Measurements from ENCODE around the gene RAD54L. TPM values are rescaled to one million over a fixed set of nuclear protein-coding genes. Genes with fewer than 3 reads are reported as not detected.

Gene RAD54L
- total and polyA plus RNA-seq, 4 donors, result 0.08 to 8.8 (median 0.51) TPM

GRCh38 chr1:46300673-46301405 is 53.3 kb downstream of the RAD54L start (continued):
- TF ChIP-seq HNF4G (IDR thresholded peaks at IDR 0.05) (no peak), FOXA1 (IDR thresholded peaks at IDR 0.05) (no peak), FOXA2 (IDR thresholded peaks at IDR 0.05) (no peak), GABPA (IDR thresholded peaks at IDR 0.05 in 1 of 2, conservative IDR thresholded peaks at IDR 0.05 in 1 of 2) (no peak)

- peak overlapping the region; percentile 72 to 95 (median 88) for H3K4me3 ChIP-seq (ENCODE audit: low read depth in 1 of 3, low read length in 3 of 3)
- H3K4me1 ChIP-seq (ENCODE audit: control insufficient read depth in 4 of 4, insufficient read depth in 4 of 4, low read length in 3 of 4), result peaks cover 6 to 26% (median 19%) of the 10 kb centered on the region in 4 donors
- H3K9me3 ChIP-seq (ENCODE audit: control insufficient read depth in 4 of 4, low read length in 3 of 4), result no peaks in the 10 kb centered on the region
- 11% methylated on average over 17 of the region's 17 CpGs for WGBS
- H3K27me3 ChIP-seq (ENCODE audit: control insufficient read depth in 4 of 4, insufficient read depth in 4 of 4, low read length in 3 of 4), result no peaks in the 10 kb centered on the region
- peak overlapping the region; percentile 29 to 91 for H3K9ac ChIP-seq (ENCODE audit: low read depth in 1 of 2, low read length in 2 of 2)
- TF ChIP-seq HNF4G (IDR thresholded peaks at IDR 0.05) (no peak), YY1 (IDR thresholded peaks at IDR 0.05) (no peak), RXRA (IDR thresholded peaks at IDR 0.05) (no peak), ATF3 (IDR thresholded peaks at IDR 0.05) (no peak), HNF4A (conservative IDR thresholded peaks at IDR 0.05) (no peak), CTCF (IDR thresholded peaks at IDR 0.05; ENCODE audit: low read depth, low read length, missing input control) (no peak), REST (IDR thresholded peaks at IDR 0.05) (no peak), GABPA (IDR thresholded peaks at IDR 0.05 in 1 of 2, conservative IDR thresholded peaks at IDR 0.05 in 1 of 2) (no peak), JUND (IDR thresholded peaks at IDR 0.05) (no peak), FOXA2 (IDR thresholded peaks at IDR 0.05) (no peak), SP1 (IDR thresholded peaks at IDR 0.05) (no peak), TAF1 (conservative IDR thresholded peaks at IDR 0.05) (no peak), RAD21 (IDR thresholded peaks at IDR 0.05) (no peak), EGR1 (IDR thresholded peaks at IDR 0.05; ENCODE audit: low read depth in 2 of 2) (no peak), FOXA1 (IDR thresholded peaks at IDR 0.05) (no peak), MAX (IDR thresholded peaks at IDR 0.05) (no peak), NR2F2 (IDR thresholded peaks at IDR 0.05) (no peak)
- TF ChIP-seq, protein P1, sequence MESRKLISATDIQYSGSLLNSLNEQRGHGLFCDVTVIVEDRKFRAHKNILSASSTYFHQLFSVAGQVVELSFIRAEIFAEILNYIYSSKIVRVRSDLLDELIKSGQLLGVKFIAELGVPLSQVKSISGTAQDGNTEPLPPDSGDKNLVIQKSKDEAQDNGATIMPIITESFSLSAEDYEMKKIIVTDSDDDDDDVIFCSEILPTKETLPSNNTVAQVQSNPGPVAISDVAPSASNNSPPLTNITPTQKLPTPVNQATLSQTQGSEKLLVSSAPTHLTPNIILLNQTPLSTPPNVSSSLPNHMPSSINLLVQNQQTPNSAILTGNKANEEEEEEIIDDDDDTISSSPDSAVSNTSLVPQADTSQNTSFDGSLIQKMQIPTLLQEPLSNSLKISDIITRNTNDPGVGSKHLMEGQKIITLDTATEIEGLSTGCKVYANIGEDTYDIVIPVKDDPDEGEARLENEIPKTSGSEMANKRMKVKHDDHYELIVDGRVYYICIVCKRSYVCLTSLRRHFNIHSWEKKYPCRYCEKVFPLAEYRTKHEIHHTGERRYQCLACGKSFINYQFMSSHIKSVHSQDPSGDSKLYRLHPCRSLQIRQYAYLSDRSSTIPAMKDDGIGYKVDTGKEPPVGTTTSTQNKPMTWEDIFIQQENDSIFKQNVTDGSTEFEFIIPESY (IDR thresholded peaks at IDR 0.05), result no peak
- peak overlapping the region; percentile 95 to 96 for H3K27ac ChIP-seq (ENCODE audit: low read depth in 1 of 2, low read length in 2 of 2)
- no peak for DNase-seq (ENCODE audit: low spot score)
- H3K36me3 ChIP-seq (ENCODE audit: control insufficient read depth in 4 of 4, insufficient read depth in 3 of 4, low read depth in 1 of 4, low read length in 3 of 4), result peaks cover 6 to 17% (median 14%) of the 10 kb centered on the region in 4 donors
Measured at GRCh38 chr1:46301406-46301807, 53.8 kb downstream of the RAD54L start.
